ENCODE data around the gene TMBIM1.
"Not testable (repeated sequence)": the region's sequence is repeated elsewhere in the genome, so short reads cannot be mapped to it uniquely, and the experiment has no call there.

TMBIM1 gene

DNA sequence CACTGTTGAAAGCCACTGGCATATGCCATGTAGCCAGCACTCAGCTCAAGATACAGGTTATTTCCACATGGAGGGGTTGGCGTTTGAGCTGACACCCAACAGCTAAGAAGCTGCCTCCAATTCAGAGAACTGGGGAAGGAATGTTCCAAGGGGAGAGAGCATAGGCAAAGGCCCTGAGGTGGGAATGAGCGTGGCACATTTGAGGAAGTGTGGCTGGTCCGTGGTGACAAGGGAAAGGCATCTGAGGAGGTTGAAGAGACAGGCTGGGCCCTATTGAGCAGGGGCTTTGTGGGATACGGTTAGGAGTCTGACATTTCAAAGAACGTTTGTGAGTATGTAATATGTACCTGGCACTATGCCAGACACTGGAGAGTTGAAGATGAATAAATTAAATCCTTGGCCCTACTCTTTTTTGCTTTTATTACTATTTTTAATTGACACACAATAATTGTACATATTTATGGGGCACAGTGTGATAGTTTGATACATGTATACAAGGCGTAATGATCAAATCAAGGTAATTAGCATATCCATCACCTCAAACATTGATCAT lies 27.6 kb upstream of the TMBIM1 start:
- in situ Hi-C loops (cut with HindIII; ENCODE audit: low sequenced_read_pairs) = no loop called here

DNA sequence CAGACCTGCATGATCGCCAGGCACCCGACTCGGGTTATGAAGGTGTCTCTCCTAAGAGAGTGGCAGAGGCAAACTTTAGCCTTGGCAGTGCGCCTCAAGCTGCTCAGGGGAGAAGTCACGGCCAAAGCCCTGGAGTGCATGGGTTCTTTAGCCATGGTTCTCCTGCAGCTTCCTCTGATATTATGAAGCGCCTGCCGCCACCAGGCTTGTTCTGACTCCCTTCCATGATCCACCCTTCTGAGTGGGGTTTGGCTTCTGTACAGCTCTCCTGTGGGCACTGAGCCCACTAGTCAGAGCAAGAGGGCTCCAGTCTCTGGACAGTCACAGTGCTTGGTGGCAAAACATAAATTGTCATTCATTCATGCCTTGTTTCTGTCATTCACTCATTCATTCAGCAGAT lies 25.9 kb upstream of the TMBIM1 start:
- in situ Hi-C loops (cut with HindIII; ENCODE audit: low sequenced_read_pairs) = no loop called here

DNA sequence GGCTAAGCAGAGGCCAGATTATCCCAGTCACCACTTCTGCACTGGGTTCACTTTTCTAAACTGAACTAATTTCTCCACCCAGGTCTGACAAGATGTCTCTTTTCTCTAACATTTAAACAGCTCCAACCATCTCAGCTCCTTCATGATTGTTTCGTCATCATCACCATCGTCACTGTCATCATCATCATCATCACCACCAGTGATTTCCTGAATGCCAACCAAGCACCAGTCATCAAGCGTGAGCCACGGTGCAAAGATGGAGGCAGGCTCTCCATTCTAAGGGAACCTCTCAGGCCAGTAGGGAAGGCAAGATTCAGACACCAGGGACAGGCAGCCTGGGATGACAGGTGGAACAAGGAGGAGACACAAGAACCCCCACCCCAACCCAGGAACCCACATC lies 25.5 kb upstream of the TMBIM1 start:
- in situ Hi-C loops (cut with HindIII; ENCODE audit: low sequenced_read_pairs) = no loop called here

DNA sequence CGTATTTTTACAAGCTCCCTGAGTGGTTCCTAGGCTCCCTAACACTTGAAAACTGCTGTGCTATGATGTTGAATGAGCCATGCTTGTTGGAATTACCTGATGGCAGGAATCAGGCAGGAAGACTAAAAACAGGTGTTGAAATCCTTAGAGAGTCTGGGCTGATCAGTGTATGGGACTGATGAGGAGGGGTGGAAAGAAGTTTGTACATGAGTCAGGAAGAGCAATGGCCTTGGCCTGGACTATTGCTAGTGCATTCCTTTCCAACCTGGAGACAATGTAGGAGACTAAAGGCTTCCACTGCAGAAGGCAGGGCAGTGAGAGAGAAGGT lies 25.0 kb upstream of the TMBIM1 start:
- in situ Hi-C loops (cut with HindIII; ENCODE audit: low sequenced_read_pairs) = no loop called here

DNA sequence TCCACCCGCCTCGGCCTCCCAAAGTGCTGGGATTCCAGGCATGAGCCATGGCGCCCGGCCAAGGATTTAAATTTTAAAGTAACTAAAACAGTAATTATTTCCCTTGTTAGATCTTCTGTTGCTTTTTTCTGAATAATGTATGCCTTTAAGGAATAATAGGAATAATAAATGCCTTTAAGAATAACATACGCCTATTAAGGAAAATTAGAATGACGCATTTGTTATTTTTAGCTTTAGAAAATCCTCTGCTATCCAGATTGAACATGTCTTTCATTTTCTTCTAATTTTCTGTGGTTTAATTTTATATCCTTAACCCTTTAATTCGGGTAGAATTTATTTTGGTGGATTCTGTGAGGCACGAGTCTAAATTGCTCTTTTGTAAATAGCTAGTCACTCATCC lies 23.1 kb upstream of the TMBIM1 start:
- in situ Hi-C loops (cut with HindIII; ENCODE audit: low sequenced_read_pairs) = no loop called here

DNA sequence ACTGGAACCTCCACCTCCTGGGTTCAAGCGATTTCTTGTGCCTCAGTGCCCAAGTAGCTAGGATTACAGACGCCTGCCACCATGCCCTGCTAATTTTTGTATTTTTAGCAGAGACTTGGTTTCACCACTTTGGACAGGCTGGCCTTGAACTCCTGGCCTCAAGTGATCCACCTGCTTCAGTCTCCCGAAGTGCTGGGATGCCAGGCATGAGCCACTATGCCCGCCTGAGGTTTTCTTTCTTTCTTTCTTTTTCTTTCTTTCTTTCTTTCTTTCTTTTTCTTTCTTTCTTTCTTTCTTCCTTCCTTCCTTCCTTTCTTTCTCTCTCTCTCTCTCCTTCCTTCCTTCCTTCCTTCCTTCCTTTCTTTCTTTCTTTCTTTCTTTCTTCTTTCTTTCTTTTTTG lies 22.5 kb upstream of the TMBIM1 start:
- in situ Hi-C loops (cut with HindIII; ENCODE audit: low sequenced_read_pairs) = not testable (repeated sequence)

DNA sequence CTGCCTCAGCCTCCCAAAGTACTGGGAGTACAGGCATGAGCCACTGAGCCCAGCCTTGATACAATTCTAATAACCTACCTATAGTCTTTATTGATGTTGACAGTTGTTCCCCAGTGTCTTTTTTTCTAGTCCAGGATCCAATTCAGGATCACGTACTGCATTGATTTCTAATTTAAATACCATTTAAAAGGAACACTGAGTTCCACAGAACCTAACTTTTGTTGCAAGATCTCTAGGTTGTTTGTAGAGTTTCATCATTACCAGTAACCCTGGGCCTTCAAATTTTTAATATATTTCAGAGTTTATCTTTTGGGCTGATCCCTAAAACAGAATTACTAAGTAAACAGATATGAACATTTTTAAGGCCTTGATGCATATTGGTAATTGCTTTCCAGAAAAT lies 21.1 kb upstream of the TMBIM1 start:
- in situ Hi-C loops (cut with HindIII; ENCODE audit: low sequenced_read_pairs) = no loop called here

DNA sequence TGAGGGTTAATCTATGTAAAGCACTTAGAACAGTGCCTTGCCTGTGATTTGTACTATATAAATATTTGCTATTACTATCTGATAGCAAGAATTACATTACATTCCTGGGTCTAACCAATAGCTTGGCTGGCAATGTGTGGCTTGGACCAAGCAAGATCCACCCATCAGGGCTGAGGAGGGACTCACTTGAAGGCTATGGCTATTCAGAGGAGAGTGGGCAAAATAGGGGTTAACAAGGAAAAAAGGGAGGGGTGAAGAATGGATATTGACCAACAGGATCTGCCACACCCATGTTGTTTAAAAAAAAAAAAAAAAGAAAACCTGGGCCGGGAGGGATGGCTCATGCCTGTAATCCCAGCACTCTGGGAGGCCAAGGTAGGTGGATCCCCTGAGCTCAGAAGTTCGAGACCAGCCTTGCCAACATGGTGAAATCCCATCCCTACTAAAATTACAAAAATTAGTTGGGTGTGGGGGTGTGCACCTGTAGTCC lies 20.0 kb upstream of the TMBIM1 start:
- in situ Hi-C loops (cut with HindIII; ENCODE audit: low sequenced_read_pairs) = no loop called here

DNA sequence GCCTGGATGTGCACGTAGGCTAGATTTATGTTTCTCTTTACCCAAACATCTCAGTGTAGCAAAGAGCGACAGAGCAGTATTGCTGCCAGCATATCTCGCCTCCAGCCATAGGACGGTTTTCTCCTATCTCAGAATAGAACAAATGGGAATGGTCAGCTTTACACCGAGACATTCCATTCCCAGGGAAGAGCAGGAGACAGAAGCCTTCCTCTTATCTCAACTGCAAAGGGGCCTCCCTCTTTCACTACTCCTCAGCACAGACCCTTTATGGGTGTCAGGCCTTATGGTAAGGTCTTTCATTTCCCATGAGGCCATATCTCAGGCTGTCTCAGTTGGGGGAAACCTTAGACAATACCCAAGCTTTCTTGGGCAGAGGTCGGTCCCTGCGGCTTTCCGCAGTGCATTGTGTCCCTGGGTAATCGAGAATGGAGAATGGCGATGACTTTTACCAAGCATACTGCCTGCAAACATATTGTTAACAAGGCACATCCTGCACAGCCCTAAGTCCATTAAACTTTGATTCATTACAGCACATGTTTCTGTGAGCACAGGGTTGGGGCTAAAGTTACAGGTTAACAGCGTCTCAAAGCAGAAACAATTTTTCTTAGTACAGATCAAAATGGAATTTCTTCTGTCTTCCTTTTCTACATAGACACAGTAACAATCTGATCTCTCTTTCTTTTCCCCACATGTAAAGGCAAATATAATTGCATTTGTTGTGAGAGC lies 19.4 kb upstream of the TMBIM1 start:
- in situ Hi-C loops (cut with HindIII; ENCODE audit: low sequenced_read_pairs) = not testable (repeated sequence)

DNA sequence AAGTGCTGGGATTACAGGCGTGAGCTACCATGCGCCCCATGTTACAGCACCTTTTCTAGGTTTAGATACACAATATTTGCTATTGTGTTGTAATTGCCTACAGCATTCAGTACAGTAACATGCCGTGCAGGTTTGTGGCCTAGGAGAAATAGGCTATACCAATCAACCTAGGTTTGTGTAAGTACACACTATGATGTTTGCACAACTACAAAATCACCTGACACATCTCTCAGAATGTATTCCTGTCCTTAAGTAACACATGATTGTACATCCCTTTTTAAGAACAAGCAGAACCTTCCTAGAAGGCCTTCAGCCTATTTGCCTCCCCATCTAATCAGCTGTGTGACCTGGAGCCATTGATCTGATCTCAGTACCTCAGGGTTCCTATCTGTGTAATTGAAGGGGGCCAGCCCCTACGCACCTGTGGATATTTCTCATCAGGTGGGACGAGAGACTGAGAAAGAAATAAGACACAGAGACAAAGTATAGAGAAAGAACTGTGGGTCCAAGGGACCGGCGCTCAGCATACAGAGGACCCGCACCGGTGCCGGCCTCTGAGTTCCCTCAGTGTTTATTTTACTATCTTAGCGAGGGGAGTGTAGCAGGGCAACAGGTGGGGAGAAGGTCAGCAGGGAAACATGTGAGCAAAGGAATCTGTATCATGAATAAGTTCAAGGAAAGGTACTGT lies 18.7 kb upstream of the TMBIM1 start:
- in situ Hi-C loops (cut with HindIII; ENCODE audit: low sequenced_read_pairs) = no loop called here

DNA sequence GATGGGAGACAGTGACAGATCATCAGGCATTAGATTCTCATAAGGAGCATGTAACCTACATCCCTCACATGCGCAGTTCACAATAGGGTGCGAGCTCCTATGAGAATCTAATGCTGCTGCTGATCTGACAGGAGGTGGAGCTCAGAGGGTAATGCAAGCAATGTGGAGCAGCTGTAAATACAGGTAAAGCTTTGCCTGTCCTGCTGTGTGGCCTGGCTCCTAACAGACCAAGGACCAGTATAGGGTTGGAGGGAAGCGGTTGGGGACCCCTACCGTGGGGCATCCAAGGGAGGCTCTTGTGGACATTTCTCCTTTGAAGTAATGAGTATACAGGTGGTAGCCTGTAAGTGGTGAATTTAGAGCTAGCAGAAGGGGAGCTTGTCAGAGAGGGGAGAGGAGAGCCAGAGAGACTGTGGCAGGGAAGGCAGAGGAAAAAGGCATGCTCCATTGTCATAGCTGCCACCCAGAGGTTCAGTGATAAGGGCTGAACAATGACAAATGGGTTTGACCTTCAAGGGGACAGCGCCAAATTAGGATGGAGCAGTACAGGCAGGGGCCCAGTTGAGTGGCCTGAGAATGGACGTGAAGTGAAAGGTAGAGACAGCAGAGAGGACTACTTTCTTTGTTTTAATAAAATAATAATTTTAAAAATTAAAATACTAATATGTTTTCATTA lies 15.2 kb upstream of the TMBIM1 start:
- in situ Hi-C loops (cut with HindIII; ENCODE audit: low sequenced_read_pairs) = loop anchor here (5.0 kb wide), 1 partner anchor 35 kb away; the partner anchor contains the start of genes AAMP and PNKD

DNA sequence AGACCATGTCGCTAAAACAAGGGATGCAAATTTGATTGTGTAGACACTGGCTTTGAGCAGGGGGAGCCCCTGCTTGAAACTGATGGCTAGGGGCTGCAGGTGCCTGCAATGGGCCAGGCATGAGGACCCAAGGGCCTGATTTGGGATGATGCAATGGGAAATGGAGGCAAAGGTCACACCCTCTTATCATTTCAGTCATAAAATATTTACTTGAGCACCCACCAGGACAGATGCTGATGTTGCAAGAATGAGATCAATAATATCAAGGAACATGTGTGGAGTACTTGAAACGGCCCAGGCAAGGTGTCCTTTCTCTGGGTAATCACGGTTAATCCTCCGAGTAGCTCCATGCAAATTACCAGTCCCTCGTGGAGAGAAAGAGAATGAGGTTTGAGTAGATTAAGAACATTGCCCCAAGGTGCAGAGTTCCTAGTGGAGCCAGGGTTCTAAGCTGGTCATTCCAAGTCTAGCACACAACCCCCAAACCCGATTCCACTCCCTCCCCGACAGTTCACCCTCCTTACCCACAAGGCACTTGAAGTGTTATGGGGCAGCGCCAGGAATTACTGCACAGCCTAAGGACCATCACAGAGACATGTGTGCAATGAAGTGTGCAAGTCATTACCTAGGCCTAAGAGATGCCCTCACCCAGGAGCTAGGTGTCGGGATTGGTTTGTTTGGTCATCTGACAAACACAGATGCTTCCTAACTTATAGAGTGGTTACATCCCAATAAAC lies 14.0 kb upstream of the TMBIM1 start:
- in situ Hi-C loops (cut with HindIII; ENCODE audit: low sequenced_read_pairs) = loop anchor here (5.0 kb wide), 1 partner anchor 34 kb away; the partner anchor contains the start of genes AAMP and PNKD

DNA sequence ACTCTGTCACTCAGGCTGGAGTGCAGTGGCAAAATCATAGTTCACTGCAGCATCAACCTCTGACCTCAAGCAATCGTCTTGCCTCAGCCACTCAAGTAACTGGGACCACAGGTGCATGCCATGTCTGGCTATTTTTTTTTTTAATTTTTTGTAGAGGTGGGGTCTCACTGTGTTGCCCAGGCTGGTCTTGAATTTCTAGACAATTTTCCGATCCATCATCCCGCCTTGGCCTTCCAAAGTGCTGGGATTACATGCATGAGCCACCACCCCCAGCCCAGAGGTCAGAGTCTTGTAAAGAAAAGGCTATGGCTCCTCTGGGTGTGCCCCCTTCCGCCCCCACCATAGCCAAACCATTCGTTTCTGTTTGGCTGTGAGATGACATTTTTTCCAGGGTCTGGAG lies 13.1 kb upstream of the TMBIM1 start:
- in situ Hi-C loops (cut with HindIII; ENCODE audit: low sequenced_read_pairs) = loop anchor here (5.0 kb wide), 1 partner anchor 33 kb away; the partner anchor contains the start of genes AAMP and PNKD

DNA sequence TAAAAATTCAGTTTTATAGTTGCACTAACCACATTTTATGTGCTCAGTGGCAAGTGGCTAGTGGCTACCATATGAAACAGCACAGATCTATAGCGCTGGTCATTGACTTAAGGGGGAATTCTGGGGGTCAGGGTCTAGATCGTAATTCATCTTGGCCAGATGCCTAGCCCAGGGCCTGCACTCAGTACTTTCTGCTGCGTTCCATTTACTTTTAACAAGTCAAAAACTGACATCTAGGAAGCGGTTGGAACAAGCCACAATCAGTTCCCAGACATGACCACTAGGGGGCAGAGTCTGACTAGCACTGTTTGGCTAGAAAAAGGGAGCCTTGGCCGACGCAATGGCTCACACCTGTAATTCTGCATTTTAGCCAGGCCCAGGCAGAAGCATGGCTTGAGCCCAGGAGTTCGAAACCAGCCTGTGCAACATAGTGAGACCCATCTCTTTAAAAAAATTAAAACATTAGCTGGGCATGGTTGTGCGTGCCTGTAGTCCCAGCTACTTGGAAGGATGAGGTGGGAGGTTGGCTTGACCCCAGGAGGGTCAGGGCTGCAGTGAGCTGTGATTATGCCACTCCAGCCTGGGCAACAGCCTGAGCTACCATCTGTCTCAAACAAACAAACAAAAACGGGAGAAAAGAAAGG lies 9.0 kb upstream of the TMBIM1 start:
- in situ Hi-C loops (cut with HindIII; ENCODE audit: low sequenced_read_pairs) = no loop called here

DNA sequence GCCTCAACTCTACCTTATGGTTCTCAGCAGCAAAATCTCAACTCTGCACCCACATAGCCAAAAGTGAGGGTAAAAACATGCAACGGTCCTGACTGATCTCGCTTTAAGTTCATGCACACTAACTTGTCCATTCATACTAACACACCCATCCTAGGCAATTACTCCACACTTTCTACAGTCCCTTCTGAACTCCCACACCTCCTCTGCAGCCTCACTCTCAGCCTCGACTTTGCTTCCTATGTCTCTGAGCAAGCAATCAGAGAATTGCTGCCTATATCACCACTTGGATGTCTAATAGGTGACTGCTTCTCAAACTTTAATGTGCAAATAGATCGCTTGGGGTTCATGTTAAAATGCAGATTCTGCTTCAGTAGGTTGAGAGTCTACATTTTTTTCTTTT lies 7.8 kb upstream of the TMBIM1 start:
- in situ Hi-C loops (cut with HindIII; ENCODE audit: low sequenced_read_pairs) = no loop called here

DNA sequence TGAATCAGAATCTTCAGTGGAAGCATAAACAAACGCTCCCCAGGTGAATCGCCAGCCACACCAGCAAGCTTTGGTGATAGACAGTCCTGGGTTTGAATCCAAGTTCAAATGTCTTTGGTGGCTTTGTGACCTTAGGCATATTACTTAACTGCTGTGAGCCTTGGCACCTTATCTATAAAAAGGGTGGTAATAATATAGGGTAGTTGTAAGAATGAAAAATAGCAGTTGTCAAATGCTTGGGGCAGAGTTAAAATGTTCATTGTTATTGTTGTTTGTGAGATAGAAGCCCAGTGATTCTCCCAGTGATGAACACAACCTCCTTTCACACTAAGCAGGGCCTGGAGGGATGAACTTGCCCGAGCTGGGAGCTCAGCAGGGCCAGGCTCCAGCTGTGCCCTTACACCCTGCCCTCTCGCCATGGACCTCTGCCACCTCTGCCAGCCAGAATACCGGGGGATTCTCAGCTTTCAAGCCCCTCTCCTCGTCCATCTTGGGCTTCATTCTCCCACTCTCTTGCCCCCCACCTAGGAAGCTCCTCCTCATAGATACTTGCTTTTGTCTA lies 6.1 kb upstream of the TMBIM1 start:
- in situ Hi-C loops (cut with HindIII; ENCODE audit: low sequenced_read_pairs) = loop anchor here (5.0 kb wide), 2 partner anchors 59 to 104 kb away; partner anchors contain the start of gene CATIP

DNA sequence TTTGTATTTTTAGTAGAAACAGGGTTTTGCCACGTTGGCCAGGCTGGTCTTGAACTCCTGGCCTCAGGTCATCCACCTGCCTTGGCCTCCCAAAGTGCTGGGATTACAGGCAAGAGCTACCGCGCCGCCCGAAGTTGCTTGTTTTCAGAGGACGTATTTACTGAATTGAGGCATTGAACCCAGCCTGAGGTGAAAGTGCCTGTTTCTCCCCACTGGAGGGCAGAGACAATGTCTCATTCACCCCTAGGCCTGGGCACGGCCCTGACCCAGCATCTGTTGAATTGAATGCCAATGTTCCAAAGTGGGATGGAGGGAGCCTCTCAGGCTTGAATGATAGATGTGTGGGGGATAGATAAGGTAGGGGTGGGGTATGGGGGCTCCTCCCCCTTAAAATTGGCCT lies 4.5 kb upstream of the TMBIM1 start:
- in situ Hi-C loops (cut with HindIII; ENCODE audit: low sequenced_read_pairs) = loop anchor here (5.0 kb wide), 2 partner anchors 60 to 105 kb away; partner anchors contain the start of gene CATIP

DNA sequence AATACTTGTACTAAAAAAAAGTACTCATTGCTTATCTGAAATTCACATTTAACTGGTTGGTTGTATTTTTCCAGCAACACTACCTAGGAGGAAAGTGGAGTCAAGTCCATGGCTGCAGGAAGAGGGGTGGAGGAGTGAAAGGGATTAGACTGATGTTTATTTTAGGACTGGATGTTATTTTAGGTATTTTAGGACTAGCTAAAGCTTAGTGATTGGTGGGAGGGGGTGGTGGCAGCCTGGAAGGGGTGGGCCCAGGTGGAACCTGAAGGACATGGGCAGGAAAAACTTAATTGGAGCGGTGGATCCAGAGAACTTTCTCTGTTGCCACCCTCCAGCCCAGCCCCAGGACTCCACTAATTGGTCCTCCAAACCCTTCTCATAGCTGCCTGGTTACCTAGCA lies 3.9 kb upstream of the TMBIM1 start:
- in situ Hi-C loops (cut with HindIII; ENCODE audit: low sequenced_read_pairs) = loop anchor here (5.0 kb wide), 2 partner anchors 61 to 106 kb away; partner anchors contain the start of gene CATIP

DNA sequence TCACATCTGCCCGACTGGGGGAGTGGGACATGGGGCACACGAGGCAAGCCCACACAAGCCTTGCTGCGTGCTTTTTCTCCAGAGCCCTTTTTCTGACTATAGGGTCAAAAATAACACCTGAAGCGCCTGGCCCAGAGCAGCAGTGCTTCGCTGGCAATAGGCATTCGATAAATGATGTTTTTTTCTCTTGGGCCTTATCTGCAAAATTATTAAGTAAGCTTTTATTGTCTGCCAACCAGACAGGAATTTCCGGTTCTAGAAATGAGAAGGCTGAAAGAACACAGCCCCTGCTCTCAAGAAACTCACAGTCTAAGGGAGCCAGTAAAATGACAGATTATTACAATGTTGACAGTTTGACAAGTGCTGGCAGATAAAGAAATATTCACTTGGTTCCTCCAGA lies 2.7 kb upstream of the TMBIM1 start:
- in situ Hi-C loops (cut with HindIII; ENCODE audit: low sequenced_read_pairs) = loop anchor here (5.0 kb wide), 2 partner anchors 62 to 107 kb away; partner anchors contain the start of gene CATIP

Measured in endothelial cell of hepatic sinusoid (primary cell).